CD14-positive monocyte (primary cell): ENCODE results near the gene TRIM9. TPM values are rescaled to one million over a fixed set of nuclear protein-coding genes. Genes with fewer than 3 reads are reported as not detected.

Source experiments
- DNase-seq, 3 donors: peaks; one replicate each; pipeline ENCODE4 v3.0.0-alpha.2; 2011 to 2022
- H2AFZ ChIP-seq: 2 replicates; pipeline ENCODE4 v1.6.0; 2012; ENCODE audit warnings: mild to moderate bottlenecking, low read depth, low read length, inconsistent platforms; ENCODE audit not compliant: insufficient read depth, poor library complexity, severe bottlenecking
- H3K27ac ChIP-seq, 2 donors: 1 replicate in 1 of 2; 2 replicates in 1 of 2; pipeline ENCODE4 v1.5.1; 2012 to 2013; ENCODE audit warnings: low read length in 2 of 2, control low read depth in 1 of 2, inconsistent platforms in 1 of 2, low read depth in 1 of 2, mild to moderate bottlenecking in 1 of 2
- H3K27me3 ChIP-seq, 2 donors: one replicate each; pipeline versions ENCODE4 v1.6.0 to v1.6.1; 2011 to 2013; ENCODE audit warnings: low read length in 2 of 2; ENCODE audit not compliant: control insufficient read depth in 2 of 2, insufficient read depth in 2 of 2
- H3K36me3 ChIP-seq, 2 donors: replicated peaks in 1 of 2; 1 replicate in 1 of 2; 2 replicates in 1 of 2; pipeline versions ENCODE4 v1.5.1 to v1.6.1; 2012 to 2013; ENCODE audit warnings: low read length in 2 of 2, control low read depth in 1 of 2, inconsistent platforms in 1 of 2, mild to moderate bottlenecking in 1 of 2; ENCODE audit not compliant: insufficient read depth in 2 of 2, control insufficient read depth in 1 of 2
- H3K4me1 ChIP-seq, 2 donors: 1 replicate in 1 of 2; 2 replicates in 1 of 2; pipeline versions ENCODE4 v1.5.1 to v1.6.1; 2012 to 2013; ENCODE audit warnings: low read length in 2 of 2, control low read depth in 1 of 2, inconsistent platforms in 1 of 2, mild to moderate bottlenecking in 1 of 2, moderate library complexity in 1 of 2; ENCODE audit not compliant: insufficient read depth in 2 of 2, control insufficient read depth in 1 of 2
- H3K4me2 ChIP-seq: replicated peaks from 2 replicates; pipeline ENCODE3; 2012; ENCODE audit warnings: low read length, moderate library complexity, mild to moderate bottlenecking; ENCODE audit not compliant: poor library complexity, severe bottlenecking; ENCODE audit errors: extremely low read depth
- H3K4me3 ChIP-seq, 3 experiments: fragments of 200-600 bp in 1 of 3; sonication (generic) in 1 of 3; replicated peaks in 1 of 3; 1 replicate in 2 of 3; 2 replicates in 1 of 3; pipeline ENCODE4 v1.5.1; 2011 to 2013; ENCODE audit warnings: low read length in 3 of 3, mild to moderate bottlenecking in 3 of 3, control low read depth in 2 of 3, low read depth in 2 of 3, inconsistent platforms in 1 of 3, moderate library complexity in 1 of 3
- H3K79me2 ChIP-seq: 2 replicates; pipeline ENCODE4 v1.6.0; 2012; ENCODE audit warnings: mild to moderate bottlenecking, control low read depth, inconsistent platforms, low read length, moderate library complexity; ENCODE audit not compliant: insufficient read depth
- H3K9ac ChIP-seq: 2 replicates; pipeline ENCODE4 v1.6.0; 2017; ENCODE audit warnings: low read length, mild to moderate bottlenecking; ENCODE audit not compliant: insufficient read depth, poor library complexity, severe bottlenecking
- H3K9me3 ChIP-seq, 2 donors: replicated peaks in 1 of 2; 1 replicate in 1 of 2; 2 replicates in 1 of 2; pipeline versions ENCODE4 v1.5.1 to v1.6.1; 2012 to 2013; ENCODE audit warnings: low read length in 2 of 2, control low read depth in 1 of 2; ENCODE audit not compliant: control insufficient read depth in 1 of 2, insufficient read depth in 1 of 2
- H4K20me1 ChIP-seq: 2 replicates; pipeline ENCODE4 v1.6.0; 2012; ENCODE audit warnings: mild to moderate bottlenecking, low read length, control low read depth, moderate library complexity; ENCODE audit not compliant: insufficient read depth
- H3K27ac Mint-ChIP-seq, 7 donors: one replicate each; pipeline ENCODE4 v1.8.0; 2020; ENCODE audit warnings: mild to moderate bottlenecking in 7 of 7, mixed read lengths in 7 of 7, moderate library complexity in 6 of 7, inconsistent platforms in 2 of 7
- H3K27me3 Mint-ChIP-seq, 3 donors: one replicate each; pipeline ENCODE4 v1.8.0; 2021 to 2022; ENCODE audit warnings: low read depth in 3 of 3, mild to moderate bottlenecking in 3 of 3, mixed read lengths in 3 of 3, moderate library complexity in 3 of 3, inconsistent platforms in 1 of 3
- H3K36me3 Mint-ChIP-seq, 2 donors: one replicate each; pipeline ENCODE4 v1.8.0; 2020; ENCODE audit warnings: mixed read lengths in 2 of 2, inconsistent platforms in 1 of 2, mild to moderate bottlenecking in 1 of 2
- H3K4me1 Mint-ChIP-seq: one replicate; pipeline ENCODE4 v1.8.0; 2020; ENCODE audit warnings: mild to moderate bottlenecking, mixed read lengths
- H3K4me3 Mint-ChIP-seq, 2 donors: one replicate each; pipeline ENCODE4 v1.8.0; 2020; ENCODE audit warnings: mild to moderate bottlenecking in 2 of 2, mixed read lengths in 2 of 2, moderate library complexity in 1 of 2
- H3K9me3 Mint-ChIP-seq, 7 donors: one replicate each; pipeline ENCODE4 v1.8.0; 2020 to 2022; ENCODE audit warnings: mixed read lengths in 7 of 7, mild to moderate bottlenecking in 6 of 7, moderate library complexity in 6 of 7, inconsistent platforms in 2 of 7
- WGBS: methylation state at CpG from one replicate; pipeline ENCODE4 v1.1.5; 2013; ENCODE audit warnings: missing lambda C conversion rate; ENCODE audit not compliant: insufficient coverage; 5-methylcytosine and 5-hydroxymethylcytosine counted together
- intact Hi-C, 2 donors: fragments of 100-400 bp; cut with micrococcal nuclease; formaldehyde crosslinking; loops; one replicate each; pipeline versions ENCODE4 v1.15.0 to v1.15.1; 2023
- polyA plus RNA-seq, 3 donors: library from polyadenylated mRNA; depleted of rRNA in 1 of 3; unstranded in 2 of 3; stranded (reverse) in 1 of 3; fragments of 300-500 nt in 2 of 3; fragments of >200 nt in 1 of 3; fragmentation: Illumina TruSeq in 2 of 3; gene quantifications; 1 replicate in 2 of 3; 2 replicates in 1 of 3; pipeline ENCODE4 v1.2.3, GENCODE V29; 2012 to 2021
- TF ChIP-seq, protein P1 (sequence below): fragments of 200-600 bp; IDR thresholded peaks from one replicate; pipeline ENCODE4 v1.8.0; 2022; ENCODE audit warnings: antibody characterized with exemption, mild to moderate bottlenecking

Gene TRIM9
- polyA plus RNA-seq, 3 donors, result 0.01 TPM; not detected in 2

DNA sequence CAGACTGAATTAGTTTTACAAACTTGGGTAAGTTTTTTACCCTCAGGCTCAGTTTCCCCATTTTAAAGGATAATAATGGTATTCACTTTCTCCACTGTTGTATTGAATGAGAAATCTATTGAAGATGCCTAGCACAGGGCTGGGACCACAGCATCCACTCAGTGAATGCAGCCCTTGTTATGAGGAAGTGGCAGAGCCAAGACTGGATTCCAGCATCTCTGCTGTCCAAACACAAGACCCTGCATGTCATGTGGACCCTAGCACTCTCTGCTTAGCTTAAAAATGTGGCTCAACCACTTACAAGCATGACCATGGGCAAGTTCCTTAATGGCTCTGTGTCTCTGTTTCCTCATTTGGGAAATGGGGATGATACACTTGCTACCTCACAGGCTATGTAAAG lies 24.1 kb upstream of the TRIM9 start:
- H3K36me3 ChIP-seq, result no peaks in the 10 kb centered on the region
- no peak for DNase-seq
- H3K27me3 ChIP-seq, result no peaks in the 10 kb centered on the region
- no peak overlapping the region for H3K27ac ChIP-seq
- H3K9ac ChIP-seq, result no peak overlapping the region
- H4K20me1 ChIP-seq, result no peaks in the 10 kb centered on the region
- no peak overlapping the region for H3K4me3 ChIP-seq
- no peak overlapping the region for H2AFZ ChIP-seq
- no peaks in the 10 kb centered on the region for H3K79me2 ChIP-seq
- TF ChIP-seq, protein P1, sequence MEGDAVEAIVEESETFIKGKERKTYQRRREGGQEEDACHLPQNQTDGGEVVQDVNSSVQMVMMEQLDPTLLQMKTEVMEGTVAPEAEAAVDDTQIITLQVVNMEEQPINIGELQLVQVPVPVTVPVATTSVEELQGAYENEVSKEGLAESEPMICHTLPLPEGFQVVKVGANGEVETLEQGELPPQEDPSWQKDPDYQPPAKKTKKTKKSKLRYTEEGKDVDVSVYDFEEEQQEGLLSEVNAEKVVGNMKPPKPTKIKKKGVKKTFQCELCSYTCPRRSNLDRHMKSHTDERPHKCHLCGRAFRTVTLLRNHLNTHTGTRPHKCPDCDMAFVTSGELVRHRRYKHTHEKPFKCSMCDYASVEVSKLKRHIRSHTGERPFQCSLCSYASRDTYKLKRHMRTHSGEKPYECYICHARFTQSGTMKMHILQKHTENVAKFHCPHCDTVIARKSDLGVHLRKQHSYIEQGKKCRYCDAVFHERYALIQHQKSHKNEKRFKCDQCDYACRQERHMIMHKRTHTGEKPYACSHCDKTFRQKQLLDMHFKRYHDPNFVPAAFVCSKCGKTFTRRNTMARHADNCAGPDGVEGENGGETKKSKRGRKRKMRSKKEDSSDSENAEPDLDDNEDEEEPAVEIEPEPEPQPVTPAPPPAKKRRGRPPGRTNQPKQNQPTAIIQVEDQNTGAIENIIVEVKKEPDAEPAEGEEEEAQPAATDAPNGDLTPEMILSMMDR, result no peak
- H3K4me3 Mint-ChIP-seq, result no peak overlapping the region
- no peaks in the 10 kb centered on the region for H3K9me3 Mint-ChIP-seq
- no peak overlapping the region for H3K4me2 ChIP-seq
- no peaks in the 10 kb centered on the region for H3K36me3 Mint-ChIP-seq
- H3K4me1 ChIP-seq, result no peaks in the 10 kb centered on the region
- no peak overlapping the region for H3K27ac Mint-ChIP-seq
- no peaks in the 10 kb centered on the region for H3K4me1 Mint-ChIP-seq
- intact Hi-C loops, result no loop called here
- H3K9me3 ChIP-seq, result no peaks in the 10 kb centered on the region
- peaks cover 0 to 1% (median 0%) of the 10 kb centered on the region in 3 donors for H3K27me3 Mint-ChIP-seq

DNA sequence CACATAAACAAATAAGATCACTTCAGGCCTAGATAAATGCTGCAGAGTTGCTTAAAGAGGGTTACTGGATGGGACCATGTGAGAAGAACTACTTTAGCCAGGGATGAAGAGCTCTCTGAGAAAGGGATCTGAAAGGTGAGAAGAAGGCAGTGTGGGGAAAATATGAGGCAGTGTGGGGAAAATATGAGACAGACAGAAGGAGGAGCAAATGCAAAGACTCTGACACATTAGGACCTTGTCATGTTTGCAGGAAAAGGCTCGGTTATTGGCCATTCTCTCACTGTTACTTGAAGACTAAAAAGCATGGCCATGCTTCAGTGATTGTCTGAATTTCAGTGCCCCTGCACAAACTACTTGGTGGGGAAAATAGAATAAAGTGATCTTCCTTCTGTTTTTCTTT lies 22.7 kb upstream of the TRIM9 start:
- Histone ChIP-seq H3K4me1 (no peaks in the 10 kb centered on the region), H4K20me1 (no peaks in the 10 kb centered on the region), H3K4me2 (no peak overlapping the region), H3K9ac (no peak overlapping the region), H3K79me2 (no peaks in the 10 kb centered on the region), H2AFZ (no peak overlapping the region), H3K27me3 (no peaks in the 10 kb centered on the region), H3K9me3 (no peaks in the 10 kb centered on the region), H3K36me3 (no peaks in the 10 kb centered on the region), H3K27ac (no peak overlapping the region), H3K4me3 (no peak overlapping the region)
- TF ChIP-seq, protein P1, result no peak
- Mint-ChIP-seq H3K4me3 (no peak overlapping the region), H3K4me1 (no peaks in the 10 kb centered on the region), H3K27me3 (peaks cover 0 to 1% (median 0%) of the 10 kb centered on the region in 3 donors), H3K27ac (peak overlapping the region in 1 of 7 donors; percentile 13), H3K36me3 (no peaks in the 10 kb centered on the region), H3K9me3 (no peaks in the 10 kb centered on the region)
- intact Hi-C loops, result no loop called here
- no peak for DNase-seq
- 100% methylated on average over 1 of the region's 1 CpG for WGBS
